Cardiac fibroblast (primary cell): ENCODE results near the gene TBC1D9B.

Experiments
- DNase-seq, 2 donors: peaks; one replicate each; pipeline versions ENCODE4 v3.0.0 to v3.0.0-alpha.2; 2010; ENCODE audit warnings: low read depth in 2 of 2
- H3K4me3 ChIP-seq, 2 donors: replicated peaks in 1 of 2; 1 replicate in 1 of 2; 2 replicates in 1 of 2; pipeline ENCODE4 v1.5.1; 2011; ENCODE audit warnings: low read depth in 2 of 2, low read length in 2 of 2, mild to moderate bottlenecking in 2 of 2, moderate library complexity in 1 of 2
- CTCF ChIP-seq: IDR thresholded peaks from one replicate; pipeline ENCODE4 v1.5.1; 2011; ENCODE audit warnings: low read depth, mild to moderate bottlenecking, low read length, inconsistent platforms

The TBC1D9B gene

GRCh38 chr5:179880848-179881590 is 26.7 kb downstream of the TBC1D9B start:
- DNase-seq: no peak
- no peak overlapping the region for H3K4me3 ChIP-seq
- TF ChIP-seq CTCF: no peak

GRCh38 chr5:179880066-179880650 is 27.5 kb downstream of the TBC1D9B start:
- DNase-seq: no peak
- no peak for TF ChIP-seq CTCF
- H3K4me3 ChIP-seq: no peak overlapping the region

GRCh38 chr5:179879690-179880010 is 28.0 kb downstream of the TBC1D9B start:
- TF ChIP-seq CTCF: no peak
- no peak overlapping the region for H3K4me3 ChIP-seq
- no peak for DNase-seq

- TF ChIP-seq CTCF: no peak
- DNase-seq: no peak
- H3K4me3 ChIP-seq: no peak overlapping the region
Measured at GRCh38 chr5:179879003-179879689, 28.6 kb downstream of the TBC1D9B start.

- no peak overlapping the region for H3K4me3 ChIP-seq
- TF ChIP-seq CTCF: no peak
- DNase-seq: peak in 1 of 2 donors; percentile 11
Measured at GRCh38 chr5:179878222-179879002, 29.3 kb downstream of the TBC1D9B start.

GRCh38 chr5:179876610-179876952 is 31.1 kb downstream of the TBC1D9B start:
- no peak for TF ChIP-seq CTCF
- no peak overlapping the region for H3K4me3 ChIP-seq
- no peak for DNase-seq
